ENCODE measurements around the gene DUSP10. TPM values are rescaled to one million over a fixed set of nuclear protein-coding genes. Genes with fewer than 3 reads are reported as not detected.

Gene DUSP10
- total RNA-seq, 4 donors from 2014 or later, result 2.9 to 7.0 (median 5.9) TPM

DNA sequence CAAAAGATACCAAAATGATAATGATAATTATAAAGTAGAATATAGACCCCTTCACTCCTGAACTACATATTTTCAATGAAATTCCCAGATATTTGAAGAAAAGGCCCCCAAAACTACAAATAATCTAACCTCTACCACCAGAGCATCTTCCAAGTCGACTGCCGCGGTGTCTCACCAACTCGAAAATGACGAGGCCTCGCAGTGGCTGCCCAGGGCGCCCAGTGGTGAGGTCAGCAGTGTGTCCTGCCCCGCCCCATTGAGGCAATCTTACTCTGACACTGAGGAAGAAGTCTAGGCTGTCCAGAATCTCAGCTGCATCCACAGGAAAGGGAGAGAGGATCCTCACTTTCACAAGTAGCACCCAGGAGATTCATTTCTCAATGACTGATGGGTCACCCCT lies 5.2 kb downstream of the DUSP10 start:
- TF ChIP-seq, protein P1, sequence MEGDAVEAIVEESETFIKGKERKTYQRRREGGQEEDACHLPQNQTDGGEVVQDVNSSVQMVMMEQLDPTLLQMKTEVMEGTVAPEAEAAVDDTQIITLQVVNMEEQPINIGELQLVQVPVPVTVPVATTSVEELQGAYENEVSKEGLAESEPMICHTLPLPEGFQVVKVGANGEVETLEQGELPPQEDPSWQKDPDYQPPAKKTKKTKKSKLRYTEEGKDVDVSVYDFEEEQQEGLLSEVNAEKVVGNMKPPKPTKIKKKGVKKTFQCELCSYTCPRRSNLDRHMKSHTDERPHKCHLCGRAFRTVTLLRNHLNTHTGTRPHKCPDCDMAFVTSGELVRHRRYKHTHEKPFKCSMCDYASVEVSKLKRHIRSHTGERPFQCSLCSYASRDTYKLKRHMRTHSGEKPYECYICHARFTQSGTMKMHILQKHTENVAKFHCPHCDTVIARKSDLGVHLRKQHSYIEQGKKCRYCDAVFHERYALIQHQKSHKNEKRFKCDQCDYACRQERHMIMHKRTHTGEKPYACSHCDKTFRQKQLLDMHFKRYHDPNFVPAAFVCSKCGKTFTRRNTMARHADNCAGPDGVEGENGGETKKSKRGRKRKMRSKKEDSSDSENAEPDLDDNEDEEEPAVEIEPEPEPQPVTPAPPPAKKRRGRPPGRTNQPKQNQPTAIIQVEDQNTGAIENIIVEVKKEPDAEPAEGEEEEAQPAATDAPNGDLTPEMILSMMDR (IDR thresholded peaks at IDR 0.05 in 4 of 5, conservative IDR thresholded peaks at IDR 0.05 in 1 of 5), result no peak
- peak; percentile 43 to 73 for TF ChIP-seq POLR2A (IDR thresholded peaks at IDR 0.05)
- Histone ChIP-seq H3K36me3 (no peaks in the 10 kb centered on the region), H3K9me3 (no peaks in the 10 kb centered on the region), H3K4me3 (peak overlapping the region; percentile 25 to 39 (median 32)), H3K27me3 (no peaks in the 10 kb centered on the region), H3K4me1 (peaks cover 80 to 85% of the 10 kb centered on the region in 2 donors), H3K27ac (peak overlapping the region; percentile 82 to 99 (median 96))
- intact Hi-C loops (cut with DNase I; ENCODE audit: low total_unique reads) (no loop called here), in situ Hi-C loops (cut with MboI; ENCODE audit: low sequenced_read_pairs in 4 of 4) (loop anchor here (25.0 kb wide), 3 partner anchors 174 to 901 kb away; no protein-coding TSS in a partner anchor)
- peak in 1 of 2 donors; percentile 80 for DNase-seq
- peak in 1 of 2 donors; percentile 40 for ATAC-seq

DNA sequence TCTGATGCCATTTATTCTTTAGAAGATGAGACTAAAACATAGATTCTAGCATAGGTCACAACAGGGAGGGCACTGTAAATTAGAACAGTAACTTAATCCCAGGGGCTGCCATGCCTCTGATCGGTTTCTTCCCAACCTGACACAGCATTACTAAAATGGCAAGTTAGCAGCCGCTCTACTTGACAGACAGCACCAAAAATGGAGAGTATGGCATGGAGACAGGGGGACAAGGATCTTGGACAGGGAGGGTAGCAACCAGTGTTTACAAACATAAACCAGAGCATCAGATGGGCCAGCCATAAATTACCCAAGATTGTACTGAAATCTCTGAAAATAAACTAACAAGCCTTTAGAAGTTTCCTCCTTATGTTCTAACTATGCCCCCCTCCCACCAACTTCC lies 5.9 kb downstream of the DUSP10 start:
- Histone ChIP-seq H3K4me3 (peak overlapping the region; percentile 25 to 39 (median 32)), H3K4me1 (peaks cover 83 to 87% of the 10 kb centered on the region in 2 donors), H3K9me3 (no peaks in the 10 kb centered on the region), H3K27me3 (no peaks in the 10 kb centered on the region), H3K27ac (peak overlapping the region; percentile 82 to 99 (median 96)), H3K36me3 (no peaks in the 10 kb centered on the region)
- in situ Hi-C loops (cut with MboI; ENCODE audit: low sequenced_read_pairs in 4 of 4) (loop anchor here (25.0 kb wide), 3 partner anchors 174 to 901 kb away; no protein-coding TSS in a partner anchor), intact Hi-C loops (cut with DNase I; ENCODE audit: low total_unique reads) (no loop called here)
- ATAC-seq, result peak; percentile 22 to 44
- TF ChIP-seq, protein P1 (IDR thresholded peaks at IDR 0.05 in 4 of 5, conservative IDR thresholded peaks at IDR 0.05 in 1 of 5), result no peak
- no peak for TF ChIP-seq POLR2A (IDR thresholded peaks at IDR 0.05)
- peak in 1 of 2 donors; percentile 22 for DNase-seq

DNA sequence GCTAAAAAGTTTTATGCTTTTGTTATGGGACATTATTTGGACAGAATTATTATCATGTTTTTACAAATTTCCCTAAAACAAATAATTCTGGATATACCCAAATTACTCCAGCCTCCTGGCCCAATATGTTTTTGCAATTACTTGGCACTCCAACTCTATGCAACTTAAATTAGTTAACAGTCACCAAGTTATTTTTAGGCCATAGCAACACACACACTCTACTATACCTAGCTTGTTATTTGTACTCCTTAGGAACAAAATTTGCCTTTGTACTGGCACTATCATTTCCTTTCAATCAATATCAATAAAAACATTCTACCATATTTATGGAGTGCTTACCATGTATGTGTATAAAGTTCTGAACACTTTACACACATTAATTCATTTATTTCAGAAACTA lies 7.7 kb downstream of the DUSP10 start:
- intact Hi-C loops (cut with DNase I; ENCODE audit: low total_unique reads) (no loop called here), in situ Hi-C loops (cut with MboI; ENCODE audit: low sequenced_read_pairs in 4 of 4) (loop anchor here (25.0 kb wide), 3 partner anchors 172 to 903 kb away; no protein-coding TSS in a partner anchor)
- DNase-seq (no peak), ATAC-seq (peak; percentile 67 to 85)
- no peaks in the 10 kb centered on the region for H3K27me3 ChIP-seq
- peaks cover 84 to 85% of the 10 kb centered on the region in 2 donors for H3K4me1 ChIP-seq
- peak overlapping the region; percentile 82 to 99 (median 96) for H3K27ac ChIP-seq
- no peak for TF ChIP-seq POLR2A (IDR thresholded peaks at IDR 0.05)
- TF ChIP-seq, protein P1 (IDR thresholded peaks at IDR 0.05 in 4 of 5, conservative IDR thresholded peaks at IDR 0.05 in 1 of 5), result no peak
- H3K36me3 ChIP-seq, result no peaks in the 10 kb centered on the region
- H3K4me3 ChIP-seq, result peak overlapping the region in 2 of 4 donors; percentile 1 to 34
- H3K9me3 ChIP-seq, result no peaks in the 10 kb centered on the region

DNA sequence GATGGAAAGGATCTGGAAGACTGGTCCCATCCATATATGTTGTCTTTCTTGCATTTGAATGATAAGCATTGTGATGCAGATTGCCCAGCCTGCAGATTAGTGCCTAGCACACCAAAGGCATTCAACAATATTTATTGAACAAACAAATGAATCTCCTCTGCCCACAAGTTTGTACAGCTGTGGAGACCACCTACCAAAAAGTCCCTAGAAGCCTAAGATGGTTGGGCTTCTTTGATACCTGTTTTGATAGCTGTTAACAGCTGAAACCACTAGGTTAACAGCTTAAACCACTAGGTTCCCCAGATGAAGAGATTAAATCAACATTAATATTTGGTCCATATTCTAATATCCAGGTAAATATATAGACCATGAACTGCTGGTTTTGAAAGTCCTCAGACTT lies 9.8 kb downstream of the DUSP10 start:
- H3K9me3 ChIP-seq, result no peaks in the 10 kb centered on the region
- intact Hi-C loops (cut with DNase I; ENCODE audit: low total_unique reads) (no loop called here), in situ Hi-C loops (cut with MboI; ENCODE audit: low sequenced_read_pairs in 4 of 4) (loop anchor here (25.0 kb wide), 3 partner anchors 170 to 905 kb away; no protein-coding TSS in a partner anchor)
- H3K27ac ChIP-seq, result peak overlapping the region in 1 of 4 donors; percentile 95
- peaks cover 73 to 82% of the 10 kb centered on the region in 2 donors for H3K4me1 ChIP-seq
- DNase-seq, result no peak
- H3K4me3 ChIP-seq, result no peak overlapping the region
- no peak for TF ChIP-seq POLR2A (IDR thresholded peaks at IDR 0.05)
- TF ChIP-seq, protein P1 (IDR thresholded peaks at IDR 0.05 in 4 of 5, conservative IDR thresholded peaks at IDR 0.05 in 1 of 5), result no peak
- H3K36me3 ChIP-seq, result no peaks in the 10 kb centered on the region
- ATAC-seq, result no peak
- no peaks in the 10 kb centered on the region for H3K27me3 ChIP-seq
